ENCODE data around the gene SLC2A13. TPM values are rescaled to one million over a fixed set of nuclear protein-coding genes. Genes with fewer than 3 reads are reported as not detected.

The SLC2A13 gene
- total RNA-seq, 1 donor from 2014 or later = 17.4 TPM

DNA sequence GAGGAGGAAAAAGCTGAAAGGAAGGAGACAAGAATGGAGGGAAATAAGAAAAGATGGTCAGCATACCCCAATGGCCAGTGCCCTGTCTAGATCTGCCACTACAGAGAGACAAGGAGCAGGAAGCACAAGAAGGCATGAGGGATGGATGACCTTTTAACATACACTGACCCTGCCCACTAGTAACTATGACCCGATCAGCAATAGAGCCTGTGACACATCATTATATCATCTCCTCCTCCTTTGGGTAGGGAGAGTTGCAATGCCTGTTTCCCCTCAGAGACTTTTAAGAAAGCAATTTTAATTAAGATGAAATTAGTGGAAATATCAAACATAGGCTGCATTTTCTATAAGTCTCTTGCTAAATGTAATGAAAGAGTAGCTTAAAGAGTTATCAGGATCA is 4.7 kb upstream of the SLC2A13 start:
- Histone ChIP-seq H3K36me3 (no peaks in the 10 kb centered on the region), H3K4me1 (peaks cover 12% of the 10 kb centered on the region), H3K27me3 (no peaks in the 10 kb centered on the region), H3K27ac (no peak overlapping the region), H3K9me3 (no peaks in the 10 kb centered on the region), H3K4me3 (no peak overlapping the region)
- intact Hi-C loops (cut with DNase I) = no loop called here
- DNase-seq (ENCODE audit: extremely low spot score in 2 of 2) = no peak
- no peak for TF ChIP-seq POLR2A (IDR thresholded peaks at IDR 0.05)
- TF ChIP-seq CTCF (IDR thresholded peaks at IDR 0.05) = no peak
- no peak for TF ChIP-seq POLR2AphosphoS5 (IDR thresholded peaks at IDR 0.05; ENCODE audit: insufficient read depth in 1 of 2, low read depth in 1 of 2)

DNA sequence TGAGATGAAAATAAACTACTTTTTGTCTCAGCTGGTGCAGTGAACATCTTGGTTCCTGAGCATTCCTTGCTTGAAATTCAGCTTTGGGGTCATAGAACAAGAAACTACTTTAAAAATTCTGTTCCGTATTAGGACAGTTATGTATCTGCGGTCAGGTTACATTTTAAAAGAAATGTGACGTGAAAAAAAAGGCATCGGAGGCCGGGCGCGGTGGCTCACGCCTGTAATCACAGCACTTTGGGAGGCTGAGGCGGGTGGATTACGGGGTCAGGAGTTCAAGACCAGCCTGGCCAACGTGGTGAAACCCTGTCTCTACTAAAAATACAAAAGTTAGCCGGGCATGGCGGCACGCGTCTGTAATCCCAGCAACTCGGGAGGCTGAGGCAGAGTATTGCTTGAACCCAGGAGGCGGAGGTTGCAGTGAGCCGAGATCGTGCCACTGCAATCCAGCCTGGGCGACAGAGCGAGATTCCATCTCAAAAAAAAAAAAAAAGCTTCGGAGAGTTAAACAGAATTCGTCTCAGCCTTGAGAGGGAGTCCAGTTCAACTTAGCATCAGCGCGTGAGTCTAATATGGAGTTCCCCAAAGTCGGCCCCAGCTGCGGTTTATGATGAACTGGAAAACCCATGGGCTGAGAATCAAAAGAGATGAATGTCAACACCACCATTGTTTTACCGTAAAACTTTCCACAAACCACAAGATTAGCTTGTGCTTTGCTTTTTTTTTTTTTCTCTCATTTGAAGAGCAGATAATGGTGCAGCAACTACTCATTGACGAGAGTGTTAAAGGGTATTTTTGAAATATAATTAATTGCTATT is 2.1 kb upstream of the SLC2A13 start:
- Histone ChIP-seq H3K4me1 (peaks cover 25% of the 10 kb centered on the region), H3K27ac (no peak overlapping the region), H3K4me3 (peak overlapping the region in 1 of 2 donors; percentile 90), H3K27me3 (no peaks in the 10 kb centered on the region), H3K36me3 (no peaks in the 10 kb centered on the region), H3K9me3 (no peaks in the 10 kb centered on the region)
- TF ChIP-seq POLR2A (IDR thresholded peaks at IDR 0.05) = no peak
- no peak for TF ChIP-seq POLR2AphosphoS5 (IDR thresholded peaks at IDR 0.05; ENCODE audit: insufficient read depth in 1 of 2, low read depth in 1 of 2)
- no peak for TF ChIP-seq CTCF (IDR thresholded peaks at IDR 0.05)
- DNase-seq (ENCODE audit: extremely low spot score in 2 of 2) = no peak
- intact Hi-C loops (cut with DNase I) = loop anchor here (5.0 to 10.0 kb wide), 3 partner anchors 96 to 1077 kb away; partner anchors contain the start of gene PDZRN4

DNA sequence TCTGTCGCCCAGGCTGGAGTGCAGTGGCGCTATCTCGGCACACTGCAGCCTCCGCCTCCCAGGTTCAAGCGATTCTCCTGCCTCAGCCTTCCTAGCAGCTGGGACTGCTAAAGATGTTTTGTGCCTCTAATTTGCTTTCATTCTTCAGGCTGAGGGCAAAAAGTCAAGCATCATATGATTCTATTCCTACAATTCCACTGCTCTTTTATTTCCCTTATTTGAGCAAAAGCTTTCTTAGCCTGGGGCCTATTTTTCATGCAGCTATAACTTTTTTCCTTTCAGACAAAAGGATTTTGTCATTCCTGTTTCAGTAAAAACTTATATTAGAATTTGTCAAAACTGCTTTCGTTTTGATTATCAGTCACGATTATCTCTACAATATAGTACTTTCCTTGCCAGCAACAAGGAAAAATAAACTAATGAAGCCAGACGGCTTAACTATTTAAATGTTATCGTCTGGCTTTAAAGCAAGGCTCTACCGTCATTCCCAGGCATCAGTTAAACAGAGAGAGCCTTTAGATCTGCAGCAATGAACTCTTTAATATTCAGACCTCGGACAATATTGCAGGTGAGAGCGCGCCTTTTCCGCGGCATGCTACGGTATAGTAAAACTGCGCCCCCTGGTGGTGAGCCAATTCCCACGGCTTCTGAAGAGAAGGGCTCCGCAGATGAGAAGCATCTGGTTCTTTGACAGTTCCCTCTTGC is 1.4 kb upstream of the SLC2A13 start:
- Histone ChIP-seq H3K4me3 (peak overlapping the region; percentile 60 to 90), H3K36me3 (no peaks in the 10 kb centered on the region), H3K27ac (peak overlapping the region; percentile 87), H3K4me1 (peaks cover 25% of the 10 kb centered on the region), H3K27me3 (no peaks in the 10 kb centered on the region), H3K9me3 (no peaks in the 10 kb centered on the region)
- DNase-seq (ENCODE audit: extremely low spot score in 2 of 2) = no peak
- intact Hi-C loops (cut with DNase I) = loop anchor here (5.0 to 10.0 kb wide), 3 partner anchors 95 to 1078 kb away; partner anchors contain the start of gene PDZRN4
- no peak for TF ChIP-seq POLR2A (IDR thresholded peaks at IDR 0.05)
- peak in 1 of 2 donors; percentile 76 for TF ChIP-seq POLR2AphosphoS5 (IDR thresholded peaks at IDR 0.05; ENCODE audit: insufficient read depth in 1 of 2, low read depth in 1 of 2)
- TF ChIP-seq CTCF (IDR thresholded peaks at IDR 0.05) = peak; percentile 72 to 96 (median 86)

DNA sequence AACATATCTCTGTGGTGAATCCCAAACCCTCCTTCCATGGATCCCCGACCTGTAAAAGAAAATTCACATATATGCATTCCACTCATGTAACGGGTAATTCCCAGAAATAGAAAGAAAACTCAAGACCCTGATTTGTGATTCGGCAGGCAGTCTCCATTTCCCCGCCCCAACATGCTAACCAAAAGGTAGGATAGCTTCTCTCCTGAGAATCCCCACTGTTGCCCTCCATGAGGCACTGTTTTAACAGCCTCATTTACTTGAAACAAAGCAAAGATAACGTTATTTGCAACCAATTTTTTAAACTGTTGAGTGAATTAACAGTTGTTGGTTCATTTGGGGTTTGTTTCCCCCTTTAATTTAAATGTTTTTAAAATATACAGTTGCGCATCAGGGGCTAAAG is 774 bp upstream of the SLC2A13 start:
- Histone ChIP-seq H3K27me3 (no peaks in the 10 kb centered on the region), H3K9me3 (no peaks in the 10 kb centered on the region), H3K4me1 (peaks cover 25% of the 10 kb centered on the region), H3K27ac (peak overlapping the region; percentile 87), H3K36me3 (no peaks in the 10 kb centered on the region), H3K4me3 (peak overlapping the region; percentile 60 to 90)
- intact Hi-C loops (cut with DNase I) = loop anchor here (5.0 to 10.0 kb wide), 3 partner anchors 94 to 1078 kb away; partner anchors contain the start of gene PDZRN4
- DNase-seq (ENCODE audit: extremely low spot score in 2 of 2) = no peak
- no peak for TF ChIP-seq POLR2A (IDR thresholded peaks at IDR 0.05)
- TF ChIP-seq CTCF (IDR thresholded peaks at IDR 0.05) = no peak
- no peak for TF ChIP-seq POLR2AphosphoS5 (IDR thresholded peaks at IDR 0.05; ENCODE audit: insufficient read depth in 1 of 2, low read depth in 1 of 2)

Measured in vagina (tissue), 2 donors.